IMR-90 (cell line): ENCODE measurements around the gene ORC4.

Experiments
- BHLHE40 ChIP-seq: fragments of 150-350 bp; IDR thresholded peaks from 2 replicates; pipeline ENCODE4 v1.6.1; 2016; ENCODE audit warnings: mild to moderate bottlenecking, low read depth, low read length
- CHD1 ChIP-seq: IDR thresholded peaks from 2 replicates; pipeline ENCODE4 v1.6.1; 2012; ENCODE audit warnings: low read depth, low read length, improper control_type of control experiment
- MXI1 ChIP-seq: IDR thresholded peaks from 2 replicates; pipeline ENCODE4 v1.6.1; 2012; ENCODE audit warnings: low read depth, mild to moderate bottlenecking, low read length, moderate library complexity, borderline replicate concordance
- NFE2L2 ChIP-seq: fragments of 150-350 bp; IDR thresholded peaks from 2 replicates; pipeline ENCODE4 v1.6.1; 2016; ENCODE audit warnings: low read depth, mild to moderate bottlenecking, low read length
- POLR2A ChIP-seq: IDR thresholded peaks from 2 replicates; pipeline ENCODE4 v1.6.1; 2012; ENCODE audit warnings: mild to moderate bottlenecking, low read depth, low read length
- RAD21 ChIP-seq: IDR thresholded peaks from 2 replicates; pipeline ENCODE4 v1.6.1; 2012; ENCODE audit warnings: low read length, improper control_type of control experiment
- RCOR1 ChIP-seq: IDR thresholded peaks from 2 replicates; pipeline ENCODE4 v1.6.1; 2012; ENCODE audit warnings: mild to moderate bottlenecking, low read length, improper control_type of control experiment; ENCODE audit not compliant: insufficient replicate concordance
- RFX5 ChIP-seq: IDR thresholded peaks from 2 replicates; pipeline ENCODE4 v1.8.0; 2012; ENCODE audit warnings: low read depth, mild to moderate bottlenecking, low read length, moderate library complexity
- SMC3 ChIP-seq: fragments of 150-350 bp; IDR thresholded peaks from 2 replicates; pipeline ENCODE4 v1.6.1; 2016; ENCODE audit warnings: low read depth, mild to moderate bottlenecking, antibody characterized with exemption, low read length, moderate library complexity
- TF ChIP-seq, protein P1 (sequence below): conservative IDR thresholded peaks from 2 replicates; pipeline ENCODE4 v1.5.1; 2012; ENCODE audit warnings: mild to moderate bottlenecking, low read depth, low read length, improper control_type of control experiment
- TF ChIP-seq, protein P2 (sequence below): fragments of 150-350 bp; IDR thresholded peaks from 2 replicates; pipeline ENCODE4 v1.6.1; 2016; ENCODE audit warnings: low read depth, mild to moderate bottlenecking, low read length, moderate library complexity, borderline replicate concordance
- TF ChIP-seq, protein P3 (sequence below): fragments of 150-350 bp; IDR thresholded peaks from 2 replicates; pipeline ENCODE4 v1.6.1; 2017; ENCODE audit warnings: mild to moderate bottlenecking, antibody characterized with exemption, low read length, low read depth

DNA sequence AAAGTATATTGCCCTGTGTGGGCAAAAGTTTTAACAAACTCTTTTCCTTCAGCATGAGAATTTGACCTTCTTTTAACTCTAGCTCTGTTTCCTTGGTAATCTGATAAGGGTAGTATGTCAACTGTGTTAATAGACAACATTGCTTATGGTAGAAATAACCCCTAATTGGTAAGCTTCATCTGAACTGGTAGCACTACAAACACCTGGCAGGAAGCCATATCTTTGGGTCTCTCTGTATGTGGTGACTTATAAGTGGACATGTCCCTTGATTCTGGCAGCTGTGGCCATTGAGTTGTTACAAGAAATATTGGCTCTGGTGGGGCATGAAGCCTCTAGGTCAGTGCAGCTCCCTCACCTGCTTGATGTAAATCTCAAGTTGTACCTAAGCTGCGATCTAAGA lies 47.3 kb upstream of the ORC4 start:
- TF ChIP-seq, protein P1, sequence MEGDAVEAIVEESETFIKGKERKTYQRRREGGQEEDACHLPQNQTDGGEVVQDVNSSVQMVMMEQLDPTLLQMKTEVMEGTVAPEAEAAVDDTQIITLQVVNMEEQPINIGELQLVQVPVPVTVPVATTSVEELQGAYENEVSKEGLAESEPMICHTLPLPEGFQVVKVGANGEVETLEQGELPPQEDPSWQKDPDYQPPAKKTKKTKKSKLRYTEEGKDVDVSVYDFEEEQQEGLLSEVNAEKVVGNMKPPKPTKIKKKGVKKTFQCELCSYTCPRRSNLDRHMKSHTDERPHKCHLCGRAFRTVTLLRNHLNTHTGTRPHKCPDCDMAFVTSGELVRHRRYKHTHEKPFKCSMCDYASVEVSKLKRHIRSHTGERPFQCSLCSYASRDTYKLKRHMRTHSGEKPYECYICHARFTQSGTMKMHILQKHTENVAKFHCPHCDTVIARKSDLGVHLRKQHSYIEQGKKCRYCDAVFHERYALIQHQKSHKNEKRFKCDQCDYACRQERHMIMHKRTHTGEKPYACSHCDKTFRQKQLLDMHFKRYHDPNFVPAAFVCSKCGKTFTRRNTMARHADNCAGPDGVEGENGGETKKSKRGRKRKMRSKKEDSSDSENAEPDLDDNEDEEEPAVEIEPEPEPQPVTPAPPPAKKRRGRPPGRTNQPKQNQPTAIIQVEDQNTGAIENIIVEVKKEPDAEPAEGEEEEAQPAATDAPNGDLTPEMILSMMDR: no peak
- no peak for TF ChIP-seq POLR2A
- TF ChIP-seq SMC3: no peak
- TF ChIP-seq, protein P2, sequence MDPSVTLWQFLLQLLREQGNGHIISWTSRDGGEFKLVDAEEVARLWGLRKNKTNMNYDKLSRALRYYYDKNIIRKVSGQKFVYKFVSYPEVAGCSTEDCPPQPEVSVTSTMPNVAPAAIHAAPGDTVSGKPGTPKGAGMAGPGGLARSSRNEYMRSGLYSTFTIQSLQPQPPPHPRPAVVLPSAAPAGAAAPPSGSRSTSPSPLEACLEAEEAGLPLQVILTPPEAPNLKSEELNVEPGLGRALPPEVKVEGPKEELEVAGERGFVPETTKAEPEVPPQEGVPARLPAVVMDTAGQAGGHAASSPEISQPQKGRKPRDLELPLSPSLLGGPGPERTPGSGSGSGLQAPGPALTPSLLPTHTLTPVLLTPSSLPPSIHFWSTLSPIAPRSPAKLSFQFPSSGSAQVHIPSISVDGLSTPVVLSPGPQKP: no peak
- TF ChIP-seq MXI1: no peak
- TF ChIP-seq CHD1: no peak
- TF ChIP-seq RAD21: no peak
- no peak for TF ChIP-seq RFX5
- no peak for TF ChIP-seq BHLHE40
- TF ChIP-seq, protein P3, sequence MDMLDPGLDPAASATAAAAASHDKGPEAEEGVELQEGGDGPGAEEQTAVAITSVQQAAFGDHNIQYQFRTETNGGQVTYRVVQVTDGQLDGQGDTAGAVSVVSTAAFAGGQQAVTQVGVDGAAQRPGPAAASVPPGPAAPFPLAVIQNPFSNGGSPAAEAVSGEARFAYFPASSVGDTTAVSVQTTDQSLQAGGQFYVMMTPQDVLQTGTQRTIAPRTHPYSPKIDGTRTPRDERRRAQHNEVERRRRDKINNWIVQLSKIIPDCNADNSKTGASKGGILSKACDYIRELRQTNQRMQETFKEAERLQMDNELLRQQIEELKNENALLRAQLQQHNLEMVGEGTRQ: no peak
- no peak for TF ChIP-seq RCOR1
- TF ChIP-seq NFE2L2: no peak
